CD4-positive, alpha-beta T cell treated with Interleukin-6 for 4 hours (primary cell): Measurements from ENCODE around the gene ZSCAN5B.

ENCODE experiments used
- DNase-seq: peaks from one replicate; pipeline ENCODE4 v3.0.0-alpha.2; 2020; ENCODE audit warnings: mixed read lengths

ZSCAN5B gene

GRCh38 chr19:56142897-56143434 lies 54.6 kb downstream of the ZSCAN5B start:
- no peak for DNase-seq

- DNase-seq, result no peak
Observed at GRCh38 chr19:56142087-56142787, 55.3 kb downstream of the ZSCAN5B start.

- peak; percentile 46 for DNase-seq
Observed at GRCh38 chr19:56141417-56141993, 56.1 kb downstream of the ZSCAN5B start.

GRCh38 chr19:56140583-56141416 lies 56.8 kb downstream of the ZSCAN5B start, which contains the start of gene ZNF444:
Gene ZNF444 (plus strand): TSS chr19:56141287. CDS start chr19:56146912, 5,625 bp downstream.
- DNase-seq, result peak; percentile 99

- peak; percentile 21 for DNase-seq
Observed at GRCh38 chr19:56139847-56140582, 57.6 kb downstream of the ZSCAN5B start.
